H9 (cell line): ENCODE results near the gene CTNNA1. TPM values are rescaled to one million over a fixed set of nuclear protein-coding genes. Genes with fewer than 3 reads are reported as not detected.

Experiments
- DNase-seq: peaks from one replicate; pipeline ENCODE4 v3.0.0-alpha.2; 2017
- H2AFZ ChIP-seq: one replicate; pipeline ENCODE4 v1.6.1; 2013; ENCODE audit warnings: mild to moderate bottlenecking, low read length, control low read depth, moderate library complexity
- H2AK5ac ChIP-seq: 2 replicates; pipeline ENCODE4 v1.6.1; 2013; ENCODE audit warnings: low read length, control low read depth, mixed read lengths; ENCODE audit not compliant: insufficient read length
- H2BK120ac ChIP-seq: one replicate; pipeline ENCODE4 v1.6.1; 2013; ENCODE audit warnings: low read depth, mild to moderate bottlenecking, low read length, control low read depth, inconsistent platforms; ENCODE audit not compliant: poor library complexity, severe bottlenecking
- H2BK12ac ChIP-seq: 2 replicates; pipeline ENCODE4 v1.6.1; 2013; ENCODE audit warnings: low read length, control low read depth, mixed read lengths, low read depth; ENCODE audit not compliant: insufficient read length
- H2BK15ac ChIP-seq: 2 replicates; pipeline ENCODE4 v1.6.1; 2013; ENCODE audit warnings: low read depth, low read length, control low read depth
- H2BK20ac ChIP-seq: one replicate; pipeline ENCODE4 v1.6.1; 2013; ENCODE audit warnings: low read depth, mild to moderate bottlenecking, low read length, control low read depth, inconsistent platforms; ENCODE audit not compliant: poor library complexity, severe bottlenecking
- H2BK5ac ChIP-seq: 2 replicates; pipeline ENCODE4 v1.6.1; 2013; ENCODE audit warnings: low read length, control low read depth, mixed read lengths; ENCODE audit not compliant: insufficient read length
- H3K14ac ChIP-seq: 2 replicates; pipeline ENCODE4 v1.6.1; 2013; ENCODE audit warnings: low read length, control low read depth; ENCODE audit not compliant: insufficient read depth
- H3K18ac ChIP-seq: 2 replicates; pipeline ENCODE4 v1.6.1; 2013; ENCODE audit warnings: low read depth, mild to moderate bottlenecking, mixed read lengths, low read length, control low read depth; ENCODE audit not compliant: insufficient read length
- H3K23ac ChIP-seq: 2 replicates; pipeline ENCODE4 v1.6.1; 2013; ENCODE audit warnings: low read length, control low read depth, mixed read lengths, low read depth; ENCODE audit not compliant: insufficient read length
- H3K23me2 ChIP-seq: 2 replicates; pipeline ENCODE4 v1.6.1; 2013; ENCODE audit warnings: low read depth, mild to moderate bottlenecking, mixed read lengths, low read length, control low read depth; ENCODE audit not compliant: insufficient read length, poor library complexity, severe bottlenecking
- H3K27ac ChIP-seq: 2 replicates; pipeline ENCODE4 v1.5.1; 2013; ENCODE audit warnings: low read length, control low read depth, mixed read lengths, low read depth; ENCODE audit not compliant: insufficient read length
- H3K27me3 ChIP-seq: 2 replicates; pipeline ENCODE4 v1.6.1; 2013; ENCODE audit warnings: low read length, control low read depth, inconsistent platforms; ENCODE audit not compliant: insufficient read depth
- H3K4ac ChIP-seq: 2 replicates; pipeline ENCODE4 v1.6.1; 2013; ENCODE audit warnings: low read depth, mild to moderate bottlenecking, control low read depth, inconsistent platforms, low read length, moderate library complexity
- H3K4me1 ChIP-seq: 2 replicates; pipeline ENCODE4 v1.6.1; 2013; ENCODE audit warnings: low read length, control low read depth, inconsistent platforms; ENCODE audit not compliant: insufficient read depth
- H3K4me2 ChIP-seq: 2 replicates; pipeline ENCODE4 v1.6.1; 2013; ENCODE audit warnings: low read length, control low read depth, mixed read lengths; ENCODE audit not compliant: insufficient read length, insufficient read depth
- H3K56ac ChIP-seq: 2 replicates; pipeline ENCODE4 v1.6.1; 2013; ENCODE audit warnings: low read depth, mild to moderate bottlenecking, mixed read lengths, low read length, control low read depth; ENCODE audit not compliant: insufficient read length
- H3K79me1 ChIP-seq: 2 replicates; pipeline ENCODE4 v1.6.1; 2013; ENCODE audit warnings: low read depth, mild to moderate bottlenecking, moderate library complexity, low read length, control low read depth, inconsistent platforms; ENCODE audit not compliant: insufficient read depth, poor library complexity, severe bottlenecking
- H3K79me2 ChIP-seq: 2 replicates; pipeline ENCODE4 v1.6.1; 2013; ENCODE audit warnings: low read length, control low read depth, inconsistent platforms; ENCODE audit not compliant: insufficient read depth
- H3K9ac ChIP-seq: 2 replicates; pipeline ENCODE4 v1.6.1; 2013; ENCODE audit warnings: low read length, control low read depth, mixed read lengths; ENCODE audit not compliant: insufficient read length; ENCODE audit errors: extremely low read depth
- H3K9me3 ChIP-seq: one replicate; pipeline ENCODE4 v1.6.1; 2013; ENCODE audit warnings: low read depth, low read length, inconsistent platforms; ENCODE audit not compliant: control insufficient read depth
- H3T11ph ChIP-seq: one replicate; pipeline ENCODE4 v1.6.1; 2013; ENCODE audit warnings: mild to moderate bottlenecking, low read length, control low read depth, inconsistent platforms
- H4K20me1 ChIP-seq: one replicate; pipeline ENCODE4 v1.6.1; 2013; ENCODE audit not compliant: control insufficient read depth, insufficient read length, insufficient read depth
- H4K5ac ChIP-seq: 2 replicates; pipeline ENCODE4 v1.6.1; 2013; ENCODE audit warnings: low read depth, mild to moderate bottlenecking, mixed read lengths, low read length, control low read depth; ENCODE audit not compliant: insufficient read length
- H4K8ac ChIP-seq: replicated peaks from 2 replicates; pipeline ENCODE4 v1.6.1; 2013; ENCODE audit warnings: low read length, control low read depth, mixed read lengths, low read depth; ENCODE audit not compliant: insufficient read length
- H4K91ac ChIP-seq: 2 replicates; pipeline ENCODE4 v1.6.1; 2013; ENCODE audit warnings: low read depth, mild to moderate bottlenecking, moderate library complexity, mixed read lengths, low read length, control low read depth; ENCODE audit not compliant: insufficient read length
- H3K27ac Mint-ChIP-seq, 3 experiments: 2 replicates in 2 of 3; 3 replicates in 1 of 3; pipeline ENCODE4 v1.8.0; 2020 to 2021; ENCODE audit warnings: mixed read lengths in 3 of 3, mild to moderate bottlenecking in 1 of 3, moderate library complexity in 1 of 3
- H3K27me3 Mint-ChIP-seq: 2 replicates; pipeline ENCODE4 v1.8.0; 2021; ENCODE audit warnings: low read depth, mild to moderate bottlenecking, moderate library complexity, mixed read lengths
- H3K36me3 Mint-ChIP-seq, 3 experiments: 2 replicates in 2 of 3; 3 replicates in 1 of 3; pipeline ENCODE4 v1.8.0; 2020 to 2021; ENCODE audit warnings: low read depth in 3 of 3, mixed read lengths in 3 of 3; ENCODE audit not compliant: insufficient read depth in 1 of 3
- H3K4me1 Mint-ChIP-seq, 2 experiments: 2 replicates each; pipeline ENCODE4 v1.8.0; 2020; ENCODE audit warnings: mixed read lengths in 2 of 2
- H3K4me3 Mint-ChIP-seq, 2 experiments: 2 replicates in 1 of 2; 3 replicates in 1 of 2; pipeline ENCODE4 v1.8.0; 2020 to 2021; ENCODE audit warnings: mild to moderate bottlenecking in 2 of 2, mixed read lengths in 2 of 2, moderate library complexity in 1 of 2
- H3K9me3 Mint-ChIP-seq, 2 experiments: 2 replicates in 1 of 2; 3 replicates in 1 of 2; pipeline ENCODE4 v1.8.0; 2020; ENCODE audit warnings: mild to moderate bottlenecking in 2 of 2, mixed read lengths in 2 of 2, moderate library complexity in 1 of 2
- total RNA-seq: library from RNA; stranded (reverse); gene quantifications from 2 replicates; pipeline ENCODE4 v1.2.1, GENCODE V29; 2021
- TF ChIP-seq, protein P1 (sequence below): fragments of 200-600 bp; sonication (generic); conservative IDR thresholded peaks from 3 replicates; pipeline ENCODE4 v1.8.0; 2021; ENCODE audit warnings: antibody characterized with exemption, mild to moderate bottlenecking

The CTNNA1 gene
- total RNA-seq, 1 experiment from 2014 or later, result 354 TPM

GRCh38 chr5:138889994-138890393 lies 136.8 kb downstream of the CTNNA1 start:
- H3K27ac Mint-ChIP-seq, result no peak overlapping the region
- H4K8ac ChIP-seq, result no peak overlapping the region
- H3K27ac ChIP-seq, result no peak overlapping the region
- no peaks in the 10 kb centered on the region for H3K79me2 ChIP-seq
- no peaks in the 10 kb centered on the region for H3K79me1 ChIP-seq
- H2BK120ac ChIP-seq, result no peak overlapping the region
- peaks cover 19 to 24% of the 10 kb centered on the region in 2 experiments for H3K9me3 Mint-ChIP-seq
- H2BK15ac ChIP-seq, result no peak overlapping the region
- no peak overlapping the region for H3K4me2 ChIP-seq
- no peak overlapping the region for H3K18ac ChIP-seq
- no peak overlapping the region for H4K91ac ChIP-seq
- no peak overlapping the region for H2AFZ ChIP-seq
- no peaks in the 10 kb centered on the region for H3K4me1 ChIP-seq
- H3K14ac ChIP-seq, result no peak overlapping the region
- no peaks in the 10 kb centered on the region for H3K27me3 ChIP-seq
- H3T11ph ChIP-seq, result no peak overlapping the region
- no peak for DNase-seq
- H2BK12ac ChIP-seq, result no peak overlapping the region
- H4K20me1 ChIP-seq, result no peaks in the 10 kb centered on the region
- no peak overlapping the region for H3K4ac ChIP-seq
- H2AK5ac ChIP-seq, result no peak overlapping the region
- no peak overlapping the region for H4K5ac ChIP-seq
- TF ChIP-seq, protein P1, sequence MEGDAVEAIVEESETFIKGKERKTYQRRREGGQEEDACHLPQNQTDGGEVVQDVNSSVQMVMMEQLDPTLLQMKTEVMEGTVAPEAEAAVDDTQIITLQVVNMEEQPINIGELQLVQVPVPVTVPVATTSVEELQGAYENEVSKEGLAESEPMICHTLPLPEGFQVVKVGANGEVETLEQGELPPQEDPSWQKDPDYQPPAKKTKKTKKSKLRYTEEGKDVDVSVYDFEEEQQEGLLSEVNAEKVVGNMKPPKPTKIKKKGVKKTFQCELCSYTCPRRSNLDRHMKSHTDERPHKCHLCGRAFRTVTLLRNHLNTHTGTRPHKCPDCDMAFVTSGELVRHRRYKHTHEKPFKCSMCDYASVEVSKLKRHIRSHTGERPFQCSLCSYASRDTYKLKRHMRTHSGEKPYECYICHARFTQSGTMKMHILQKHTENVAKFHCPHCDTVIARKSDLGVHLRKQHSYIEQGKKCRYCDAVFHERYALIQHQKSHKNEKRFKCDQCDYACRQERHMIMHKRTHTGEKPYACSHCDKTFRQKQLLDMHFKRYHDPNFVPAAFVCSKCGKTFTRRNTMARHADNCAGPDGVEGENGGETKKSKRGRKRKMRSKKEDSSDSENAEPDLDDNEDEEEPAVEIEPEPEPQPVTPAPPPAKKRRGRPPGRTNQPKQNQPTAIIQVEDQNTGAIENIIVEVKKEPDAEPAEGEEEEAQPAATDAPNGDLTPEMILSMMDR, result no peak
- no peak overlapping the region for H3K9ac ChIP-seq
- no peak overlapping the region for H2BK5ac ChIP-seq
- H3K23ac ChIP-seq, result no peak overlapping the region
- peaks cover 15% of the 10 kb centered on the region in 2 experiments for H3K4me1 Mint-ChIP-seq
- H2BK20ac ChIP-seq, result no peak overlapping the region
- no peaks in the 10 kb centered on the region for H3K23me2 ChIP-seq
- H3K9me3 ChIP-seq, result peaks cover 25% of the 10 kb centered on the region
- H3K56ac ChIP-seq, result no peak overlapping the region
- H3K27me3 Mint-ChIP-seq, result no peaks in the 10 kb centered on the region; the same call in 1 of the 2 replicates
- no peak overlapping the region for H3K4me3 Mint-ChIP-seq
- peaks cover 55 to 74% (median 58%) of the 10 kb centered on the region in 3 experiments for H3K36me3 Mint-ChIP-seq
